ENCODE data around the gene CPXM2.

CPXM2 gene

GRCh38 chr10:123891144-123892071, at the start of gene CPXM2:
TSS of gene CPXM2 (minus strand) at chr10:123891807. CDS start at chr10:123891659, 148 bp downstream.
- no peak within 1 kb of the TSS for H3K4me3 Mint-ChIP-seq
- H3K36me3 Mint-ChIP-seq, result no peaks in the 10 kb centered on the region
- H3K9me3 Mint-ChIP-seq, result no peaks in the 10 kb centered on the region
- no peak for DNase-seq
- H3K27ac Mint-ChIP-seq, result no peak within 1 kb of the TSS
- no peak for ATAC-seq (replicated peaks)
- peaks cover 41 to 42% of the 10 kb centered on the region in 2 donors for H3K27me3 Mint-ChIP-seq
- H3K4me1 Mint-ChIP-seq, result peaks cover 0 to 2% of the 10 kb centered on the region in 2 donors

GRCh38 chr10:123939591-123939990, 48.0 kb upstream of the CPXM2 start:
- H3K27me3 Mint-ChIP-seq, result peaks cover 33 to 36% of the 10 kb centered on the region in 2 donors
- no peak overlapping the region for H3K4me3 Mint-ChIP-seq
- no peaks in the 10 kb centered on the region for H3K36me3 Mint-ChIP-seq
- H3K9me3 Mint-ChIP-seq, result peaks cover 4 to 8% of the 10 kb centered on the region in 2 donors
- H3K27ac Mint-ChIP-seq, result no peak overlapping the region
- H3K4me1 Mint-ChIP-seq, result peaks cover 0 to 2% of the 10 kb centered on the region in 2 donors
- DNase-seq, result no peak
- ATAC-seq (replicated peaks), result no peak

- ATAC-seq (replicated peaks) (no peak), DNase-seq (no peak)
- no peaks in the 10 kb centered on the region for H3K36me3 Mint-ChIP-seq
- no peak overlapping the region for H3K4me3 Mint-ChIP-seq
- H3K4me1 Mint-ChIP-seq, result peaks cover 0 to 2% of the 10 kb centered on the region in 2 donors
- H3K9me3 Mint-ChIP-seq, result peaks cover 4 to 12% of the 10 kb centered on the region in 2 donors
- peaks cover 36% of the 10 kb centered on the region in 2 donors for H3K27me3 Mint-ChIP-seq
- H3K27ac Mint-ChIP-seq, result no peak overlapping the region
These were observed 47.3 kb upstream of the CPXM2 start for GRCh38 chr10:123938890-123939289.

- Mint-ChIP-seq H3K27me3 (peaks cover 35 to 38% of the 10 kb centered on the region in 2 donors), H3K9me3 (peaks cover 11 to 21% of the 10 kb centered on the region in 2 donors)
- no peak for ATAC-seq (replicated peaks)
These were observed 44.8 kb upstream of the CPXM2 start for GRCh38 chr10:123936426-123936825.

GRCh38 chr10:123935680-123936079, 44.1 kb upstream of the CPXM2 start:
- no peak for ATAC-seq (replicated peaks)
- no peak overlapping the region for H3K27ac Mint-ChIP-seq

More at GRCh38 chr10:123936426-123936825, 44.8 kb upstream of the CPXM2 start:
- Mint-ChIP-seq H3K36me3 (no peaks in the 10 kb centered on the region), H3K4me3 (no peak overlapping the region), H3K4me1 (no peaks in the 10 kb centered on the region), H3K27ac (no peak overlapping the region)
- no peak for DNase-seq

GRCh38 chr10:123934846-123935245, 43.2 kb upstream of the CPXM2 start:
- Mint-ChIP-seq H3K4me3 (no peak overlapping the region), H3K4me1 (no peaks in the 10 kb centered on the region), H3K36me3 (peaks cover 3 to 4% of the 10 kb centered on the region in 2 donors), H3K27me3 (peaks cover 30 to 31% of the 10 kb centered on the region in 2 donors), H3K27ac (no peak overlapping the region), H3K9me3 (peaks cover 17 to 35% of the 10 kb centered on the region in 2 donors)
- ATAC-seq (replicated peaks), result no peak
- DNase-seq, result no peak

More at GRCh38 chr10:123935680-123936079, 44.1 kb upstream of the CPXM2 start:
- Mint-ChIP-seq H3K27me3 (peaks cover 33 to 34% of the 10 kb centered on the region in 2 donors), H3K4me3 (no peak overlapping the region), H3K36me3 (peaks cover 0 to 3% of the 10 kb centered on the region in 2 donors), H3K9me3 (peaks cover 14 to 28% of the 10 kb centered on the region in 2 donors), H3K4me1 (no peaks in the 10 kb centered on the region)
- DNase-seq, result no peak

GRCh38 chr10:123930340-123931001, 38.9 kb upstream of the CPXM2 start:
- ATAC-seq (replicated peaks) (no peak), DNase-seq (no peak)
- Mint-ChIP-seq H3K27ac (no peak overlapping the region), H3K4me1 (peaks cover 8 to 9% of the 10 kb centered on the region in 2 donors), H3K9me3 (peaks cover 17 to 34% of the 10 kb centered on the region in 2 donors), H3K4me3 (no peak overlapping the region), H3K36me3 (peaks cover 3 to 4% of the 10 kb centered on the region in 2 donors), H3K27me3 (peaks cover 25 to 41% of the 10 kb centered on the region in 2 donors)

- H3K4me3 Mint-ChIP-seq, result no peak overlapping the region
- peaks cover 17 to 33% of the 10 kb centered on the region in 2 donors for H3K9me3 Mint-ChIP-seq
- peaks cover 8 to 9% of the 10 kb centered on the region in 2 donors for H3K4me1 Mint-ChIP-seq
- H3K27ac Mint-ChIP-seq, result no peak overlapping the region
- no peak for DNase-seq
- peaks cover 3 to 4% of the 10 kb centered on the region in 2 donors for H3K36me3 Mint-ChIP-seq
- H3K27me3 Mint-ChIP-seq, result peaks cover 25 to 38% of the 10 kb centered on the region in 2 donors
- no peak for ATAC-seq (replicated peaks)
These were observed 38.2 kb upstream of the CPXM2 start for GRCh38 chr10:123929791-123930190.

GRCh38 chr10:123928427-123928826, 36.8 kb upstream of the CPXM2 start:
- peaks cover 8 to 9% of the 10 kb centered on the region in 2 donors for H3K4me1 Mint-ChIP-seq
- no peak overlapping the region for H3K27ac Mint-ChIP-seq
- H3K4me3 Mint-ChIP-seq, result no peak overlapping the region
- H3K36me3 Mint-ChIP-seq, result peaks cover 3 to 4% of the 10 kb centered on the region in 2 donors
- peaks cover 16 to 34% of the 10 kb centered on the region in 2 donors for H3K9me3 Mint-ChIP-seq
- ATAC-seq (replicated peaks) (no peak), DNase-seq (no peak)
- H3K27me3 Mint-ChIP-seq, result peaks cover 25 to 36% of the 10 kb centered on the region in 2 donors

GRCh38 chr10:123926401-123927264, 35.0 kb upstream of the CPXM2 start:
- ATAC-seq (replicated peaks), result peak; percentile 72 to 92
- H3K9me3 Mint-ChIP-seq, result peaks cover 13 to 25% of the 10 kb centered on the region in 2 donors
- H3K4me1 Mint-ChIP-seq, result peaks cover 8 to 9% of the 10 kb centered on the region in 2 donors
- H3K27me3 Mint-ChIP-seq, result peaks cover 33 to 36% of the 10 kb centered on the region in 2 donors
- peak; percentile 18 for DNase-seq
- peaks cover 3 to 6% of the 10 kb centered on the region in 2 donors for H3K36me3 Mint-ChIP-seq
- peak overlapping the region; percentile 11 for H3K27ac Mint-ChIP-seq
- H3K4me3 Mint-ChIP-seq, result no peak overlapping the region

- peaks cover 6 to 7% of the 10 kb centered on the region in 2 donors for H3K4me1 Mint-ChIP-seq
- no peak overlapping the region for H3K27ac Mint-ChIP-seq
- H3K27me3 Mint-ChIP-seq, result peaks cover 21 to 31% of the 10 kb centered on the region in 2 donors
- H3K4me3 Mint-ChIP-seq, result no peak overlapping the region
- ATAC-seq (replicated peaks) (no peak), DNase-seq (no peak)
- H3K36me3 Mint-ChIP-seq, result peaks cover 5% of the 10 kb centered on the region in 2 donors
- H3K9me3 Mint-ChIP-seq, result peaks cover 17 to 22% of the 10 kb centered on the region in 2 donors
These were observed 30.5 kb upstream of the CPXM2 start for GRCh38 chr10:123922126-123922525.

GRCh38 chr10:123916775-123917174, 25.2 kb upstream of the CPXM2 start:
- DNase-seq, result no peak
- Mint-ChIP-seq H3K27ac (no peak overlapping the region), H3K9me3 (peaks cover 12 to 13% of the 10 kb centered on the region in 2 donors), H3K27me3 (peaks cover 41 to 53% of the 10 kb centered on the region in 2 donors), H3K4me3 (no peak overlapping the region), H3K4me1 (peaks cover 2 to 7% of the 10 kb centered on the region in 2 donors), H3K36me3 (peaks cover 2 to 5% of the 10 kb centered on the region in 2 donors)
- no peak for ATAC-seq (replicated peaks)

GRCh38 chr10:123913688-123914268, 22.2 kb upstream of the CPXM2 start:
- H3K9me3 Mint-ChIP-seq, result peaks cover 1 to 7% of the 10 kb centered on the region in 2 donors
- H3K36me3 Mint-ChIP-seq, result no peaks in the 10 kb centered on the region
- no peak overlapping the region for H3K4me3 Mint-ChIP-seq
- DNase-seq (no peak), ATAC-seq (replicated peaks) (peak; percentile 29 to 50)
- H3K27me3 Mint-ChIP-seq, result peaks cover 55 to 76% of the 10 kb centered on the region in 2 donors
- H3K27ac Mint-ChIP-seq, result no peak overlapping the region
- H3K4me1 Mint-ChIP-seq, result peaks cover 2 to 7% of the 10 kb centered on the region in 2 donors
